ENCODE data around the gene DEPP1. TPM values are rescaled to one million over a fixed set of nuclear protein-coding genes. Genes with fewer than 3 reads are reported as not detected.

Gene DEPP1
- total and polyA plus RNA-seq, 2 of the 13 experiments (the other 11 are each of a cell fraction or from before 2014, with no cell fraction given) = 14.8 to 270 TPM

- TF ChIP-seq, protein P1, sequence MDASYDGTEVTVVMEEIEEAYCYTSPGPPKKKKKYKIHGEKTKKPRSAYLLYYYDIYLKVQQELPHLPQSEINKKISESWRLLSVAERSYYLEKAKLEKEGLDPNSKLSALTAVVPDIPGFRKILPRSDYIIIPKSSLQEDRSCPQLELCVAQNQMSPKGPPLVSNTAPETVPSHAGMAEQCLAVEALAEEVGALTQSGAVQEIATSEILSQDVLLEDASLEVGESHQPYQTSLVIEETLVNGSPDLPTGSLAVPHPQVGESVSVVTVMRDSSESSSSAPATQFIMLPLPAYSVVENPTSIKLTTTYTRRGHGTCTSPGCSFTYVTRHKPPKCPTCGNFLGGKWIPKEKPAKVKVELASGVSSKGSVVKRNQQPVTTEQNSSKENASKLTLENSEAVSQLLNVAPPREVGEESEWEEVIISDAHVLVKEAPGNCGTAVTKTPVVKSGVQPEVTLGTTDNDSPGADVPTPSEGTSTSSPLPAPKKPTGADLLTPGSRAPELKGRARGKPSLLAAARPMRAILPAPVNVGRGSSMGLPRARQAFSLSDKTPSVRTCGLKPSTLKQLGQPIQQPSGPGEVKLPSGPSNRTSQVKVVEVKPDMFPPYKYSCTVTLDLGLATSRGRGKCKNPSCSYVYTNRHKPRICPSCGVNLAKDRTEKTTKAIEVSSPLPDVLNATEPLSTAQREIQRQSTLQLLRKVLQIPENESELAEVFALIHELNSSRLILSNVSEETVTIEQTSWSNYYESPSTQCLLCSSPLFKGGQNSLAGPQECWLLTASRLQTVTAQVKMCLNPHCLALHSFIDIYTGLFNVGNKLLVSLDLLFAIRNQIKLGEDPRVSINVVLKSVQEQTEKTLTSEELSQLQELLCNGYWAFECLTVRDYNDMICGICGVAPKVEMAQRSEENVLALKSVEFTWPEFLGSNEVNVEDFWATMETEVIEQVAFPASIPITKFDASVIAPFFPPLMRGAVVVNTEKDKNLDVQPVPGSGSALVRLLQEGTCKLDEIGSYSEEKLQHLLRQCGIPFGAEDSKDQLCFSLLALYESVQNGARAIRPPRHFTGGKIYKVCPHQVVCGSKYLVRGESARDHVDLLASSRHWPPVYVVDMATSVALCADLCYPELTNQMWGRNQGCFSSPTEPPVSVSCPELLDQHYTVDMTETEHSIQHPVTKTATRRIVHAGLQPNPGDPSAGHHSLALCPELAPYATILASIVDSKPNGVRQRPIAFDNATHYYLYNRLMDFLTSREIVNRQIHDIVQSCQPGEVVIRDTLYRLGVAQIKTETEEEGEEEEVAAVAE (CRISPR knock-in tag; IDR thresholded peaks at IDR 0.05; ENCODE audit: borderline replicate concordance) = 0 out of 2 replicates have a peak, but pooled peaks have one; percentile 49
- TF ChIP-seq MIER2 (CRISPR knock-in tag; IDR thresholded peaks at IDR 0.05) = peak; percentile 25; the same call in 1 of the 2 replicates
- TF ChIP-seq MYC (CRISPR knock-in tag; IDR thresholded peaks at IDR 0.05; ENCODE audit: borderline replicate concordance) = no peak; the same call in 1 of the 2 replicates
- no peak for TF ChIP-seq KMT2B (CRISPR knock-in tag; IDR thresholded peaks at IDR 0.05)
- TF ChIP-seq SCMH1 (CRISPR knock-in tag; IDR thresholded peaks at IDR 0.05; ENCODE audit: borderline replicate concordance) = no peak
- TF ChIP-seq CENPT (CRISPR knock-in tag; IDR thresholded peaks at IDR 0.05; ENCODE audit: low read depth) = no peak
- TF ChIP-seq NKX3-1 (CRISPR knock-in tag; IDR thresholded peaks at IDR 0.05) = 0 out of 2 replicates have a peak, but pooled peaks have one; percentile 18
- TF ChIP-seq HNRNPH1 (optimal IDR thresholded peaks at IDR 0.05; ENCODE audit: low read depth, low read length) = no peak
- TF ChIP-seq HOXA3 (CRISPR knock-in tag; IDR thresholded peaks at IDR 0.05) = peak; percentile 13; the same call in 1 of the 2 replicates
- no peak; the same call in 1 of the 2 replicates for TF ChIP-seq PATZ1 (CRISPR knock-in tag; IDR thresholded peaks at IDR 0.05)
- TF ChIP-seq ZNF619 (CRISPR knock-in tag; IDR thresholded peaks at IDR 0.05) = 0 out of 2 replicates have a peak, but pooled peaks have one; percentile 56
- no peak for TF ChIP-seq ZSCAN12 (CRISPR knock-in tag; IDR thresholded peaks at IDR 0.05)
- no peak for TF ChIP-seq RNF219 (CRISPR knock-in tag; IDR thresholded peaks at IDR 0.05)
- no peak for TF ChIP-seq ZNF598 (CRISPR knock-in tag; IDR thresholded peaks at IDR 0.05; ENCODE audit: borderline replicate concordance)
- TF ChIP-seq ZNF746 (CRISPR knock-in tag; IDR thresholded peaks at IDR 0.05) = peak; percentile 37; the same call in 1 of the 2 replicates
- TF ChIP-seq ZNF816 (CRISPR knock-in tag; IDR thresholded peaks at IDR 0.05; ENCODE audit: borderline replicate concordance) = no peak; the same call in 1 of the 2 replicates
- no peak for TF ChIP-seq ZNF850 (CRISPR knock-in tag; conservative IDR thresholded peaks at IDR 0.05)
- no peak for TF ChIP-seq ZZZ3 (CRISPR knock-in tag; IDR thresholded peaks at IDR 0.05; ENCODE audit: borderline replicate concordance)
- TF ChIP-seq ATM (IDR thresholded peaks at IDR 0.05; ENCODE audit: borderline replicate concordance) = no peak
Measured at GRCh38 chr10:44995914-44996669, 17.5 kb upstream of the DEPP1 start (continued).
